ENCODE measurements around the gene ACVR1.

ACVR1 gene

DNA sequence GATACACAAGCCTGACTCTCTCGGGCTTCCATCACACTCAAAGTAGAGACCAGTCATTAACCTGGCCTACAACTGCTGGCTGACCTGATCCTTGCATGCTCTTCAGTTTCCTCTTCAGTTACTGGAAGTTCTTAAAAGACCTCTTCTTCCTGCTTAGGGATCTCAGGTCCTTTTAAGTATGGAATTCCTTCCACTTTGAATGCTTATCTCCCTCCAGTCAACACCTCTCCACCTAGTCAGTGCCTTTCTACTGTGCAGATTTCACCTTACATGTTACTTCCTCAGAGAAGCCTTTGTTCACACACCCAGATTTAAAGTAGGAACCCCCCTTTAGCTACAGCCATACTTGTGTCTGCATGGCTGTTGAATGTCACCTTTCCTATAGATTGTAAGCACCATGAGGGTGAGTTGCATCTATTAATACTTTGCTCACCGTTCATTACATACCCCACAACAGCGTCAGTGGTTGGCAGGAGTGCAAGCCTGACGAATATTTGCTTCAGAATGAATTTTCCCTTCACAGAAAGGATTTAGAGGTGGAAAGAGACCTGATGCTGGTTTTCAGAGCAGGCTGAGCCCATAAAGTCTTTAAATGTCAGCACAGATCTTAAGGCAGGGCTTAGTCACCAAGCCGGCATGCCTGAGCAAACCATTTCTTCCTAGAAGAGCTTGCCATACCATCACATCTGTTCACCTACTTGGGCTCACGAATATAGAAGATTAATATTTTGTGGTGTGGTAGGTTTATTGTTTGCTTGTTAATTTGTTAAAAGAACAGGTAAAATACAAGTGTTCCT lies 90.1 kb downstream of the ACVR1 start:
- no peak for DNase-seq
- Histone ChIP-seq H3K9me3 (no peaks in the 10 kb centered on the region), H3K27me3 (no peaks in the 10 kb centered on the region), H3K4me1 (no peaks in the 10 kb centered on the region), H3K36me3 (no peaks in the 10 kb centered on the region), H3K4me3 (ENCODE audit: low read depth, low read length) (no peak overlapping the region)
- TF ChIP-seq, protein P1, sequence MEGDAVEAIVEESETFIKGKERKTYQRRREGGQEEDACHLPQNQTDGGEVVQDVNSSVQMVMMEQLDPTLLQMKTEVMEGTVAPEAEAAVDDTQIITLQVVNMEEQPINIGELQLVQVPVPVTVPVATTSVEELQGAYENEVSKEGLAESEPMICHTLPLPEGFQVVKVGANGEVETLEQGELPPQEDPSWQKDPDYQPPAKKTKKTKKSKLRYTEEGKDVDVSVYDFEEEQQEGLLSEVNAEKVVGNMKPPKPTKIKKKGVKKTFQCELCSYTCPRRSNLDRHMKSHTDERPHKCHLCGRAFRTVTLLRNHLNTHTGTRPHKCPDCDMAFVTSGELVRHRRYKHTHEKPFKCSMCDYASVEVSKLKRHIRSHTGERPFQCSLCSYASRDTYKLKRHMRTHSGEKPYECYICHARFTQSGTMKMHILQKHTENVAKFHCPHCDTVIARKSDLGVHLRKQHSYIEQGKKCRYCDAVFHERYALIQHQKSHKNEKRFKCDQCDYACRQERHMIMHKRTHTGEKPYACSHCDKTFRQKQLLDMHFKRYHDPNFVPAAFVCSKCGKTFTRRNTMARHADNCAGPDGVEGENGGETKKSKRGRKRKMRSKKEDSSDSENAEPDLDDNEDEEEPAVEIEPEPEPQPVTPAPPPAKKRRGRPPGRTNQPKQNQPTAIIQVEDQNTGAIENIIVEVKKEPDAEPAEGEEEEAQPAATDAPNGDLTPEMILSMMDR (IDR thresholded peaks at IDR 0.05; ENCODE audit: low read depth, low read length): no peak

DNA sequence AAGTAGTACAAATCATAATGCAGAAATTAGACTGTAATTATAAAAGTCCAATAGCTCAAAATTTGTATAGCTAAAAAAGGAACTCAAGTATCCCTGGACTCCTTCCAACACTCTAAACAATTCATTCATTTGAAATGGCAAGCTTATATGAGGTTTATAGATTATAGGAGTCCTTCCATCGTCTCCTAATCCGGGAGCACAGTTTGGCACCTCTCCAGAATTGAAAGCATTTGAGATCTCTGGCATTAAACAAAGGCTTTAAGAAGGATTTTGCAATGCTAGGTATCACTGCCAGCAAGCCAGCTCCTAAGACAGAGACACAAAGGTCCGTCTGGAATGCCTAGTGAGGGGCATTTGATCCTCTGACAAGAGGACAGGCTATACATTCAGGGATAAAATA lies 90.9 kb downstream of the ACVR1 start:
- Histone ChIP-seq H3K4me1 (no peaks in the 10 kb centered on the region), H3K27me3 (no peaks in the 10 kb centered on the region), H3K4me3 (ENCODE audit: low read depth, low read length) (no peak overlapping the region), H3K36me3 (no peaks in the 10 kb centered on the region), H3K9me3 (no peaks in the 10 kb centered on the region)
- DNase-seq: no peak
- TF ChIP-seq, protein P1 (IDR thresholded peaks at IDR 0.05; ENCODE audit: low read depth, low read length): no peak

DNA sequence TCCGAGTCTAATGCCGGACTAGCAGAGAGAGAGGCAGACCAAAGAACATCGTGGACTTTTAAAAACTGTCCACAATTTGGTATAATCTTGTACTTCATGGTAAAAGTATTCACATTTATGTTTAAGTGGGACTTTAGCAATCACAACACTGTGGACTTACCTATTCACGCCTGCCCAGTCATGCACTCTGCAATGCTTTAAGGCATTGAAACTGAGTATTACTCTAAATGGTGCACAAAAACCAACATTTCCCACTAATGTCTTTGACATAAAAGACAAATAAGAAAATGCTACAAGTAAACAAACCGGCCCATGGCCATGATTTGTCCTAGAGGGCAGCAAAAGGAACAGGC lies 91.3 kb downstream of the ACVR1 start:
- no peak overlapping the region for H3K4me3 ChIP-seq (ENCODE audit: low read depth, low read length)
- H3K36me3 ChIP-seq: no peaks in the 10 kb centered on the region
- H3K27me3 ChIP-seq: no peaks in the 10 kb centered on the region
- DNase-seq: no peak
- no peaks in the 10 kb centered on the region for H3K9me3 ChIP-seq
- TF ChIP-seq, protein P1 (IDR thresholded peaks at IDR 0.05; ENCODE audit: low read depth, low read length): no peak
- no peaks in the 10 kb centered on the region for H3K4me1 ChIP-seq

DNA sequence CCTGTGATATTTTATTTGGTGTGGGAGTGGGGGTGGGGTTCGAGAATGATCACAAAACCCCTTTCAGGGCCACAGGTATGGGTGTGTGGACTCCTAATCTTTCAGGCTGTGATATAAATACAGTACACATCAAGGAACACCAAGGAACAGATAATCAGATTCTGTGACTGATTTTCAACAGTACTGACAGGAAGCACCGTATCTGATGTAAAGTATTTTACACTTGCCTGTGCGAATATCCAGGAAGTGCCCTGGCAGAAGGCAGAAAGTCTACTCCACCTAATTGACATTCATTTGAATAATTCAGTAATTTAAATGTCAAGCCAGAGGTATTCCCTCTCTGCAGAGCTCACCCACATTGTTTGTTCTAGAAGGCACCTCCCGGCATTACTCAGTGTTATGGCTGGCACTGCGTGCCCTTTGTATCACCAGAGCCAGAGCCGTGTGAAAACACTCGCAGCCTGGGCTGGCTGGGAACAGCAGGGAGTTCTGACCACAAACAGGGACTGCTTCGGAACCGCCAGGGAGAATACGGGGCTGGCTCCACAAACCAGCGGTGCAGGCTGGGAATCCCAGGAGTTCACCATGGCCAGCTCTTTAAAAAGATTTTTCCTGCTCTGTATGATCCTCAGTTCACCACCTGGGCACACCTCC lies 91.8 kb downstream of the ACVR1 start:
- no peaks in the 10 kb centered on the region for H3K9me3 ChIP-seq
- H3K36me3 ChIP-seq: no peaks in the 10 kb centered on the region
- DNase-seq: no peak
- TF ChIP-seq, protein P1 (IDR thresholded peaks at IDR 0.05; ENCODE audit: low read depth, low read length): no peak
- no peaks in the 10 kb centered on the region for H3K4me1 ChIP-seq
- H3K27me3 ChIP-seq: no peaks in the 10 kb centered on the region
- H3K4me3 ChIP-seq (ENCODE audit: low read depth, low read length): no peak overlapping the region

DNA sequence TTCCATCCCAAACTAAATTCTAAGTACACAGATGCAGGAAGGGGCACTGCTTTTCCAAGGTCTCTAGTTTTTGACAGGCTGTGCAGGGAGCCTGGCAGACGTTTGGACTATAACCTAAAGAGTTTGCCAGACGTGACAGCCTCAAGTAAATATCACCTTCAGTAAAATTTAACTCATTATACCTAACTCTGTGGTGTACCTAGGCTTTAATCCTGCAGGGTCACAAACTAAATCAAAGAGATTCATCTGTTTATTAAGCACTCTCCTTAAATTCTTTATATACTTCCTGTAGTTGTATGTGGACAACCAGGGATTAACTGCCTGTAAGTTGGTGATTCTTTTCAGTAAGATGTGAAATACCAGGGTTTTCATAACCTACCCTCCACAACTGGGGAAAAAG lies 92.9 kb downstream of the ACVR1 start:
- Histone ChIP-seq H3K4me1 (no peaks in the 10 kb centered on the region), H3K4me3 (ENCODE audit: low read depth, low read length) (no peak overlapping the region), H3K36me3 (no peaks in the 10 kb centered on the region), H3K27me3 (no peaks in the 10 kb centered on the region), H3K9me3 (no peaks in the 10 kb centered on the region)
- DNase-seq: no peak
- TF ChIP-seq, protein P1 (IDR thresholded peaks at IDR 0.05; ENCODE audit: low read depth, low read length): no peak
